NOMO-1 treated with DMSO at 0.1 percent for 48 hours (cell line): Measurements from ENCODE around the gene NPLOC4.
"Not testable (repeated sequence)": the region's sequence is repeated elsewhere in the genome, so short reads cannot be mapped to it uniquely, and the experiment has no call there.

Experiments used
- DNase-seq: peaks from one replicate; lab custom pipeline; 2025; ENCODE audit not compliant: unreplicated experiment; lab: John Stamatoyannopoulos, UW

Gene NPLOC4

GRCh38 chr17:81535480-81536298, 101.2 kb downstream of the NPLOC4 start:
- no peak for DNase-seq

- DNase-seq, result no peak
Observed at GRCh38 chr17:81535007-81535328, 101.9 kb downstream of the NPLOC4 start.

DNA sequence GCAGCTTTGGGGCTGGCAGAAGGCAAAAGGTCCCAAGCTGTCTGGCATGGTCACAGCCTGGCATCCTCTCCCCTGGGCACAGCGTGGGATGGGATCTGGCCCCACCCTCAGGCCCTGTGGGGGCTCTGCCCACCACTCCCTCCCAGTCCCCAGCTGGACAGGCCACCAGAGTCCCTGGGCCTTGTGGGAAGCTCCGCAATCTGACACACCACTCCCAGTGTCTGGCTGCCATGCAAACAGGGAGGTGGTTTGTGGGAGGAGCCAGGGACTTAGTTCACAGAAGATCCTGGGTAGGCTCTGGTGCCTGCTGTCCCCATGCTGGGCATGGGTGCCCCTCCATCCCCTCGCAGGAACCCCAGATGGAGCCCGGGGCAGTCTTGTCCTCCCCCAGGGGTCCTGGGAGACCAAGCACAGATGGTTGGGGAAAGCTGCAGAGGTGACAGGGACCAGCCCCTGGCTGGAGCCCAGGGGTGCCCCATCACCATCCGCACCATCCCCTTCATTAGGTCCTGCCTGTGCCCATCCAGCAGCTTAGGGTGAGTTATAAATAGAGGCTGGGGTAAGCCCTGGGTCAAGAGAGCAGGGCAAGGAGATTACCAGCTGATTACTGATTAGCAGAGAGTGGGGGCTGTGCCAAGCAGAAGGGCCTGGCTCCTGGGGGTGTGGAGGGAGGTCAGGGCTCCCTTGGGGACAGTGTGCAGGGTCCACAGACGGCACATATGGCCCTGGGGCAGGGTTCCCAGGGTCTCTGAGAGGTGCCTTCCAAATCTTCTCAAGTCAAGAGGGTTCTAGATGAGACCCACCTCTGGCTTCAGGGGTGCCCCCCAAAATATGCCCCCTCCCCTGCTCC, 102.5 kb downstream of the NPLOC4 start:
- no peak for DNase-seq

DNA sequence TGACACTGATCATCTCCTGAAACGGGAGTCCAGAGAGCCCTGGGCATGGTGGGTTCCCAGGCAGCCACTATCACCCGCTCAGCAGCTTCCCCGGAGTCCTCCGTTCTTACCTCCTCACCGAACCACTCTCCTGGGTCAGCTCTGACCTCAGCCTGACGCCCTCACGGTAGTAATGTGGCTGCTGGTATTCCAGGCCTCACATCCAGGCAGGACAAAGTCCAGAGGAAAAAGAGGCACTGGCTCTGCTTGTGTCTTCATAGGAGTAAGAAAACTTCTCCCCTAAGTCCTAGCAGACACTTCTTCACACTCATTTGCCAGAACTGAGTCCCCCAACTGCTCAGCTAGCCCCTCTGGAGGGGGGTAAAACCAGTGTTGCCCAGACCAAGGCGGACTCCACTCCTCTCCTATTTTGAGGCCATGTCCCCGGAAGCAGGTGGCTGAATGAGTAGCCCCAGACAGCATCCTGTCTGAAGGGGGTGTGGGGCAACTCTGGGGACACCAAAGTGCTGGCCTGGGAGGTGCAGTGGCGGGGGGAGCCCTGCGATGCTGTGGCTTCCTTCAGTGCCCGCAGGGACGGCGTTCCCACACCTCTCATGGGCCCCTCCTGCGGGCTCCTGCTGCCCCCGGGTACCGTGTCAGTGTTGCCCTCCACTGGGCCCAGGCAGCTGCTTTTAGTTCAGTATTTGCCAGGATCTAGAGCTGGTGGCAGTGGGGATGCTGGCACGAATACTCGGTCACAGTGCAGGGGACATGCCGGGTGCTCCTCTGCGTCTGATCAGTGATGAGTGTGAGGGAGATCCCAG, 103.4 kb downstream of the NPLOC4 start:
- DNase-seq, result no peak

DNA sequence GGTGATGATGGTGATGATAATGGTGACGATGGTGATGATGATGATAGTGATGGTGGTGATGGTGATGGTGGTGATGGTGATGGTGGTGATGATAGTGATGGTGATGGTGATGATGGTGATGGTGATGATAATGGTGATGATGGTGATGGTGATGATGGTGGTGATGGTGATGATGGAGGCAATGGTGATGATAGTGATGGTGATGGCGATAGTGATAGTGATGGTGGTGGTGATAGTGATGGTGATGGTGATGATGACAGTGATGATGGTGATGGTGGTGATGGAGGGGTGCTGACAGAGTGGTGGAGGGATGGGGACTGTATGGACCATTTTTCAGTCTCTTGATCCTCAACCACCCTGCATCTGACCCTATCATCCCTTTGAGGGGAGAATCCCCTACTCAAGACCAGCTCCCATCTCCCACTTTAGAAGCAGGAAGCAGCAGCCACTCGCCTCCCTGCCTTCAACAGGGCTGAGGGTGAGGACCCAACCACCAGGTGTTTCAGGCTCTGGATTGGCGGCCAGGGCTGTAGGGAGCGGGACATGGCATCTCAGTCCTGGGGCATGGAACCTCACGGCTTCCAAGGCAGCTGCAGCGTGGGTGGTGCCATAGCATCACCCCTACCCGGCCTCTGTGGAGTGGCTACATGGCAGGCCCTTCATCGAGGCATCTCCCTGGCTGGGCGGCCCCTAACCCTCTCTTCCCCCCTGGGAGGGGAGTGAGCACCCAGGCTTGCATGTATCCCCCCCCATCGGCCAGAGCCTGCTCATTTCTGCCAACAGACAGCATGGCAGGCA, 104.2 kb downstream of the NPLOC4 start:
- DNase-seq, result no peak

DNA sequence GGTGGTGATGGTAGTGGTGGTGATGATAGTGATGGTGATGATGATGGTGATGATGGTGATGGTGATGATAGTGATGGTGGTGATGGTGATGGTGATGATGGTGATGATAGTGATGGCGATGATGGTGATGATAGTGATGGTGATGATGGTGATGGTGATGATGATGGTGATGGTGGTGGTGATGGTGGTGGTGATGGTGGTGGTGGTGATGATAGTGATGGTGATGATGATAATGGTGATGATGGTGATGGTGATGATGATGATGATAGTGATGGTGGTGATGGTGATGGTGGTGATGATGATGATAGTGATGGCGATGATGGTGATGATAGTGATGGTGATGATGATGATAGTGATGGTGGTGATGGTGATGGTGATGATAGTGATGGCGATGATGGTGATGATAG, 104.9 kb downstream of the NPLOC4 start:
- not testable (repeated sequence) for DNase-seq

GRCh38 chr17:81531013-81531412, 105.9 kb downstream of the NPLOC4 start:
- not testable (repeated sequence) for DNase-seq

- no peak for DNase-seq
Observed at GRCh38 chr17:81529437-81529803, 107.5 kb downstream of the NPLOC4 start.

DNA sequence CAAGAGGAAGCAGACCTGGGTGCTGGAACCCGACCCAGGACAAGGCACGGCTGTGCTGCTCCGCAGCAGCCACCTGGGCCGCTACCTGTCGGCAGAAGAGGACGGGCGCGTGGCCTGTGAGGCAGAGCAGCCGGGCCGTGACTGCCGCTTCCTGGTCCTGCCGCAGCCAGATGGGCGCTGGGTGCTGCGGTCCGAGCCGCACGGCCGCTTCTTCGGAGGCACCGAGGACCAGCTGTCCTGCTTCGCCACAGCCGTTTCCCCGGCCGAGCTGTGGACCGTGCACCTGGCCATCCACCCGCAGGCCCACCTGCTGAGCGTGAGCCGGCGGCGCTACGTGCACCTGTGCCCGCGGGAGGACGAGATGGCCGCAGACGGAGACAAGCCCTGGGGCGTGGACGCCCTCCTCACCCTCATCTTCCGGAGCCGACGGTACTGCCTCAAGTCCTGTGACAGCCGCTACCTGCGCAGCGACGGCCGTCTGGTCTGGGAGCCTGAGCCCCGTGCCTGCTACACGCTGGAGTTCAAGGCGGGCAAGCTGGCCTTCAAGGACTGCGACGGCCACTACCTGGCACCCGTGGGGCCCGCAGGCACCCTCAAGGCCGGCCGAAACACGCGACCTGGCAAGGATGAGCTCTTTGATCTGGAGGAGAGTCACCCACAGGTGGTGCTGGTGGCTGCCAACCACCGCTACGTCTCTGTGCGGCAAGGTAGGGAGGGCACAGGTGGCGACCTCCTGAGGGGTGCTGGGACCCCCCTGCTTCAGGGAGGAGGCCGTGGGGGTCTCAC, 108.1 kb downstream of the NPLOC4 start:
- no peak for DNase-seq

- no peak for DNase-seq
Observed at GRCh38 chr17:81528384-81528650, 108.6 kb downstream of the NPLOC4 start.

DNA sequence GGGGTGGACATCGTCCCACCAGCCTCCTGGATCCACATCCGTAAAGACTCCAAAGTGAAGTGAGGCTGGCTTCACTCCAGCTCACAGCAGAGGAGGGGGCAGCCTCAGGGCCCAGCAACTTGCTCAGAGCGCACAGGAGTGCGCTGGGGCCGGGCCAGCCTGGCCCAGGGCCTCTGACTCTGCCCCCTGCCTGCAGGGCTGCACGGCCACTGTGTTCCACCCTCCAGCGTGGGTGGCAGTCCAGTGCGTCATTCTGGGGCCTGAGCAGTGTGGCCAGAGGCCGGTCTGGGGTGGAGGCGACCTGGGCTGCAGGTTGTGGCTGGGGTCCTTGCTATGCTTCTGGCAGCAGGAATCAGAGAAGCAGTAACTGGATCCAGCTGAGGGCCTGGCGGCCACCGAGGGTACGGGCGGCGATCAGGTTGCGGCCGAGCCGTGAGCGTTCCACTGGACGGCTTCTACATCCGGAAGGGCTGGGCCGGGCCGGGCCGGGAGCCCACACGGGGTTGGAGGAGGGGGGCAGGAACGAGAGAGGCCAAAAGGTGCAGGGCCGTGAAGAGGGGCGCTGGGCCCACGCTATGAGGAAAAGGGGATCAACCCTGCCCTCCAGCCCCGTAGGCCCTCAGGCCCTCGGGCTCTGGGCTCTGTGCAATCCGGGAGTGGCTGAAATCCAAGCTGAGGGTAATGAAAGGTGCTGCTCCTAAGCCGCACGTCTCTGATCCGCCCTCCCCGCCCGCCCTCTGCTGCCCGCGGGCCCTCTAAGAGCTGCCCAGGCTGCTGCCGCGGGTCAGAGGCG, 109.1 kb downstream of the NPLOC4 start, which contains the start of gene FSCN2:
FSCN2 (plus strand) TSS at position 787 of the 793 bp plus-strand sequence. CDS start 155 bp downstream, outside the sequence.
- no peak for DNase-seq

DNA sequence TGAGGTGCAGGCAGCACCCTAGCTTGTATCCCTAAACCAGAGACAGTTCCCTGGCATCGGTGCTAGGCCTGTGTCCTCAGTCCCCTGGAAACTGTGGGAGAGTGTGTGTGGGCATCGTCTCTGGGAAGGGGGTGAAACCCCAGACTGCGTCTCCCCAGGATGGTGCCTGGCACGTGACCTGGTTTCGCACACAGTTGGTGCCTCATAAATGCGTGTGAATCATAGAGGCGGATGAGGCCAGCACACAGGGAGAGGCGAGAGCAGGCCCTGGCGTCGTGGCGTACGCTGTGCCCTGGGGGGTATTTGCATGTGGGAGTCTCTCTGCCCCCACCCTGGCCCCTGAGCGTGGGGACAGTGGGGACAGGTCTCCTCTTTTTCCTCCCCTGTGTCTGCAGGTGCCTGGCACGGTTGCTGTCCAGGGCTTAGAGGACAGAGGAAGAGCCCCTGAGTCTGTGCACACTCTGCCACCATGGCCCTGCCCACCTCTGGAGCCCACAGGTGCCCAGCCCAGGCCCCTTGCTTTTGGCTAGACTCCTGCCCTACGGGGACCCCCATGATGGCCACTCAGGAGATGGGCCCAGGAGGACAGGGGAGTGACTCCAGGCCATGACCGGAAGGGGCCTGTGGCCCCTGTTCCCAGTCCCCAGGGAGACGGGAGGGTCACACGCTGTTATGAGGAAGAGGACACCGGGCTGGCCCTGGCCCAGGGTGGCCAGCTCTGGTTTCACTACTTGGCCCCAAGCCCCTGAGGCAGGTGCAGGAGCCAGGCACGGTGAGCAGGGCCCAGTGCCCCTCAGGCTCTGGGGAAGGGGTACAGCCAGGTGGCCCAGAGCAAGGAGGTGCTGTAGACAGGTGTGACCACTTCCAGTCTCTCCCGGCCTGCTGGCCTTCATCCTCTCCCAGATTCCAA, 110.0 kb downstream of the NPLOC4 start:
- DNase-seq, result no peak

DNA sequence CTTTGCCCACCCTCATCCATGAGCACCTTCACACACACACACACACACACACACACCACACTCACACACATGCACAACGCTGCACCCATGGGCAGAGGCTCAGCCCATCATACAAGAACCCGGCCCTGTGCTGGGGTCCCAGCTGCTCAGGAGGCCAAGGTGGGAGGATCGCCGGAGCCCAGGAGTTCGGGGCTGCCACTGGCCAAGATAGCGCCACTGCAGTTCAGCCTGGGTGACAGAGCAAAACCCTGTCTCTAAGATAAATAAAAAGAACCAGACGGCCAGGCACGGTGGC, 112.1 kb downstream of the NPLOC4 start:
- DNase-seq, result no peak

- no peak for DNase-seq
Observed at GRCh38 chr17:81524039-81524864, 112.7 kb downstream of the NPLOC4 start.

- DNase-seq, result no peak
Observed at GRCh38 chr17:81523402-81524038, 113.4 kb downstream of the NPLOC4 start.

DNA sequence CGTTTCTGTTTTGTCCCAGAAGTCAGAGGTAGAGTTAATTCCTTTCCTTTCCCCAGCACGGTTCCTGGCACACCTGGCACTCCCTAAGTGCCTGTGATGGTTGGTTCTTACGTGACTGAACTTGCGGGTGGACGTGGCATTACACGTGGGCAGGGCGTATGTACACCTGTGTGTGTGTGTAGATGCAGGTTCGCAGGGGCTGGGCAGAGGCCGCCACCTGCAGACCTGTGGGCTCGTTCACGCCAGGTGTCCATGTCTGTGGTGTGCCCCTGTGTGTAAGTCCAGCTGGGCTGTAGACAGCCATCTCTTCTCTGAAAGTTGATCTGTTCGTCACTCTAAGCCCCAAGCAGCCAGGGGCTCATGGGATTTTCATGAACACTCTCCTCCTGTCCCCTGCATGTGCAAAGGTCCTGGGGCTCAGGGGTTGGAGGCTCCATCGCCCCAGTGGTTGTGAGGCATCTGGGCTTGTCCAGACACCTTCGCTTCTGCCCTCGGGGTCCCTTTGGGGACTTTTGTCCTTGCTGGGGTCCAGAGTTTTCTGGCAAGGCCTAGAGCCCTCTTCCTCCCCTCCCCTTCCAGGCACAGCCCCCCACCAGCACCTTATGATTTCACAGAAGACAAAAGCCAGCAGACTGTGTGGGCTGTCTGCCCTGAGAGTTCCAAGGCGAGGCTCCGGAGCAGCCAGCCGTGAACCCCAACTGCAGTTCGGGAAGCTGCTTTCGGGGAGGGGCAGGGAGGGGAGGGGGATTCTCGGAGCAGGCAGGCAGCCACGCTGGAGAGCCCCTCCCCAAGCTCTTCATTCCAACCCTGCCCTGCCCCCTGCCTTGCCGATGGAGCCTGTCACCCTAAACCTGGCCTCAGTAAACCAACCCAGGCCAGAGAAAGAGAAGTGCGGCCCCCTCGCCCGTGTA, 114.2 kb downstream of the NPLOC4 start:
- no peak for DNase-seq
